Measurements from ENCODE around the gene CDC20B. TPM values are rescaled to one million over a fixed set of nuclear protein-coding genes. Genes with fewer than 3 reads are reported as not detected.

Gene CDC20B
- polyA plus RNA-seq, 2 donors = not detected

- H3K9me3 ChIP-seq (ENCODE audit: control insufficient read depth in 2 of 2, insufficient read depth in 1 of 2, low read depth in 1 of 2, low read length in 1 of 2) = no peaks in the 10 kb centered on the region
- no peaks in the 10 kb centered on the region for H3K36me3 ChIP-seq (ENCODE audit: control insufficient read depth in 2 of 2, insufficient read depth in 2 of 2, low read length in 1 of 2)
- no peaks in the 10 kb centered on the region for H3K4me1 ChIP-seq (ENCODE audit: control insufficient read depth in 2 of 2, insufficient read depth in 2 of 2, low read length in 1 of 2)
- no peak overlapping the region for H3K27ac ChIP-seq (ENCODE audit: low read depth in 2 of 2, low read length in 1 of 2)
- H3K4me3 ChIP-seq (ENCODE audit: low read depth in 1 of 2, low read length in 2 of 2) = no peak overlapping the region
- H3K27me3 ChIP-seq (ENCODE audit: control insufficient read depth in 1 of 2, insufficient read depth in 2 of 2, low read length in 2 of 2) = no peaks in the 10 kb centered on the region
- 84 to 87% methylated on average over 9 of the region's 9 CpGs for WGBS, 2 donors
Measured at GRCh38 chr5:55141945-55142690, 30.9 kb downstream of the CDC20B start.

GRCh38 chr5:55140908-55141665, 31.9 kb downstream of the CDC20B start:
- Histone ChIP-seq H3K9me3 (ENCODE audit: control insufficient read depth in 2 of 2, insufficient read depth in 1 of 2, low read depth in 1 of 2, low read length in 1 of 2) (no peaks in the 10 kb centered on the region), H3K27me3 (ENCODE audit: control insufficient read depth in 1 of 2, insufficient read depth in 2 of 2, low read length in 2 of 2) (no peaks in the 10 kb centered on the region), H3K27ac (ENCODE audit: low read depth in 2 of 2, low read length in 1 of 2) (no peak overlapping the region), H3K4me1 (ENCODE audit: control insufficient read depth in 2 of 2, insufficient read depth in 2 of 2, low read length in 1 of 2) (no peaks in the 10 kb centered on the region), H3K36me3 (ENCODE audit: control insufficient read depth in 2 of 2, insufficient read depth in 2 of 2, low read length in 1 of 2) (no peaks in the 10 kb centered on the region), H3K4me3 (ENCODE audit: low read depth in 1 of 2, low read length in 2 of 2) (no peak overlapping the region)
- WGBS, 2 donors = 63 to 68% methylated on average over 9 of the region's 9 CpGs

GRCh38 chr5:55136521-55136920, 36.5 kb downstream of the CDC20B start:
- no peak overlapping the region for H3K27ac ChIP-seq (ENCODE audit: low read depth in 2 of 2, low read length in 1 of 2)
- H3K4me1 ChIP-seq (ENCODE audit: control insufficient read depth in 2 of 2, insufficient read depth in 2 of 2, low read length in 1 of 2) = no peaks in the 10 kb centered on the region
- H3K27me3 ChIP-seq (ENCODE audit: control insufficient read depth in 1 of 2, insufficient read depth in 2 of 2, low read length in 2 of 2) = no peaks in the 10 kb centered on the region
- no peak overlapping the region for H3K4me3 ChIP-seq (ENCODE audit: low read depth in 1 of 2, low read length in 2 of 2)
- no peaks in the 10 kb centered on the region for H3K9me3 ChIP-seq (ENCODE audit: control insufficient read depth in 2 of 2, insufficient read depth in 1 of 2, low read depth in 1 of 2, low read length in 1 of 2)
- H3K36me3 ChIP-seq (ENCODE audit: control insufficient read depth in 2 of 2, insufficient read depth in 2 of 2, low read length in 1 of 2) = no peaks in the 10 kb centered on the region
- 66% methylated on average over 3 of the region's 3 CpGs for WGBS, 2 donors

GRCh38 chr5:55134053-55134722, 38.8 kb downstream of the CDC20B start:
- WGBS, 2 donors = 55 to 57% methylated on average over 5 of the region's 5 CpGs

GRCh38 chr5:55123365-55123764, 49.6 kb downstream of the CDC20B start:
- Histone ChIP-seq H3K4me3 (ENCODE audit: low read depth in 1 of 2, low read length in 2 of 2) (no peak overlapping the region), H3K36me3 (ENCODE audit: control insufficient read depth in 2 of 2, insufficient read depth in 2 of 2, low read length in 1 of 2) (no peaks in the 10 kb centered on the region), H3K27ac (ENCODE audit: low read depth in 2 of 2, low read length in 1 of 2) (no peak overlapping the region), H3K4me1 (ENCODE audit: control insufficient read depth in 2 of 2, insufficient read depth in 2 of 2, low read length in 1 of 2) (no peaks in the 10 kb centered on the region), H3K27me3 (ENCODE audit: control insufficient read depth in 1 of 2, insufficient read depth in 2 of 2, low read length in 2 of 2) (no peaks in the 10 kb centered on the region), H3K9me3 (ENCODE audit: control insufficient read depth in 2 of 2, insufficient read depth in 1 of 2, low read depth in 1 of 2, low read length in 1 of 2) (no peaks in the 10 kb centered on the region)
- 68 to 71% methylated on average over 3 of the region's 3 CpGs for WGBS, 2 donors

More at GRCh38 chr5:55134053-55134722, 38.8 kb downstream of the CDC20B start:
- Histone ChIP-seq H3K9me3 (ENCODE audit: control insufficient read depth in 2 of 2, insufficient read depth in 1 of 2, low read depth in 1 of 2, low read length in 1 of 2) (no peaks in the 10 kb centered on the region), H3K27me3 (ENCODE audit: control insufficient read depth in 1 of 2, insufficient read depth in 2 of 2, low read length in 2 of 2) (peaks cover 0 to 2% of the 10 kb centered on the region in 2 donors), H3K27ac (ENCODE audit: low read depth in 2 of 2, low read length in 1 of 2) (no peak overlapping the region), H3K36me3 (ENCODE audit: control insufficient read depth in 2 of 2, insufficient read depth in 2 of 2, low read length in 1 of 2) (no peaks in the 10 kb centered on the region), H3K4me1 (ENCODE audit: control insufficient read depth in 2 of 2, insufficient read depth in 2 of 2, low read length in 1 of 2) (no peaks in the 10 kb centered on the region), H3K4me3 (ENCODE audit: low read depth in 1 of 2, low read length in 2 of 2) (no peak overlapping the region)

GRCh38 chr5:55114061-55114460, 58.9 kb downstream of the CDC20B start:
- Histone ChIP-seq H3K27ac (ENCODE audit: low read depth in 2 of 2, low read length in 1 of 2) (no peak overlapping the region), H3K27me3 (ENCODE audit: control insufficient read depth in 1 of 2, insufficient read depth in 2 of 2, low read length in 2 of 2) (no peaks in the 10 kb centered on the region), H3K4me1 (ENCODE audit: control insufficient read depth in 2 of 2, insufficient read depth in 2 of 2, low read length in 1 of 2) (no peaks in the 10 kb centered on the region), H3K36me3 (ENCODE audit: control insufficient read depth in 2 of 2, insufficient read depth in 2 of 2, low read length in 1 of 2) (no peaks in the 10 kb centered on the region), H3K9me3 (ENCODE audit: control insufficient read depth in 2 of 2, insufficient read depth in 1 of 2, low read depth in 1 of 2, low read length in 1 of 2) (no peaks in the 10 kb centered on the region), H3K4me3 (ENCODE audit: low read depth in 1 of 2, low read length in 2 of 2) (no peak overlapping the region)
- 78 to 84% methylated on average over 3 of the region's 3 CpGs for WGBS, 2 donors

- H3K9me3 ChIP-seq (ENCODE audit: control insufficient read depth in 2 of 2, insufficient read depth in 1 of 2, low read depth in 1 of 2, low read length in 1 of 2) = no peaks in the 10 kb centered on the region
- H3K4me1 ChIP-seq (ENCODE audit: control insufficient read depth in 2 of 2, insufficient read depth in 2 of 2, low read length in 1 of 2) = no peaks in the 10 kb centered on the region
- no peak overlapping the region for H3K27ac ChIP-seq (ENCODE audit: low read depth in 2 of 2, low read length in 1 of 2)
- H3K27me3 ChIP-seq (ENCODE audit: control insufficient read depth in 1 of 2, insufficient read depth in 2 of 2, low read length in 2 of 2) = no peaks in the 10 kb centered on the region
- no peaks in the 10 kb centered on the region for H3K36me3 ChIP-seq (ENCODE audit: control insufficient read depth in 2 of 2, insufficient read depth in 2 of 2, low read length in 1 of 2)
- H3K4me3 ChIP-seq (ENCODE audit: low read depth in 1 of 2, low read length in 2 of 2) = no peak overlapping the region
Measured at GRCh38 chr5:55113327-55113726, 59.6 kb downstream of the CDC20B start.

- H3K4me3 ChIP-seq (ENCODE audit: low read depth in 1 of 2, low read length in 2 of 2) = no peak overlapping the region
Measured at GRCh38 chr5:55110217-55110616, 62.8 kb downstream of the CDC20B start.

GRCh38 chr5:55108661-55109060, 64.3 kb downstream of the CDC20B start:
- WGBS, 2 donors = 71 to 72% methylated on average over 3 of the region's 3 CpGs
- no peaks in the 10 kb centered on the region for H3K27me3 ChIP-seq (ENCODE audit: control insufficient read depth in 1 of 2, insufficient read depth in 2 of 2, low read length in 2 of 2)
- H3K4me3 ChIP-seq (ENCODE audit: low read depth in 1 of 2, low read length in 2 of 2) = no peak overlapping the region
- no peaks in the 10 kb centered on the region for H3K36me3 ChIP-seq (ENCODE audit: control insufficient read depth in 2 of 2, insufficient read depth in 2 of 2, low read length in 1 of 2)
- no peak overlapping the region for H3K27ac ChIP-seq (ENCODE audit: low read depth in 2 of 2, low read length in 1 of 2)
- no peaks in the 10 kb centered on the region for H3K4me1 ChIP-seq (ENCODE audit: control insufficient read depth in 2 of 2, insufficient read depth in 2 of 2, low read length in 1 of 2)
- H3K9me3 ChIP-seq (ENCODE audit: control insufficient read depth in 2 of 2, insufficient read depth in 1 of 2, low read depth in 1 of 2, low read length in 1 of 2) = no peaks in the 10 kb centered on the region

More at GRCh38 chr5:55110217-55110616, 62.8 kb downstream of the CDC20B start:
- Histone ChIP-seq H3K27me3 (ENCODE audit: control insufficient read depth in 1 of 2, insufficient read depth in 2 of 2, low read length in 2 of 2) (no peaks in the 10 kb centered on the region), H3K36me3 (ENCODE audit: control insufficient read depth in 2 of 2, insufficient read depth in 2 of 2, low read length in 1 of 2) (no peaks in the 10 kb centered on the region), H3K4me1 (ENCODE audit: control insufficient read depth in 2 of 2, insufficient read depth in 2 of 2, low read length in 1 of 2) (no peaks in the 10 kb centered on the region), H3K9me3 (ENCODE audit: control insufficient read depth in 2 of 2, insufficient read depth in 1 of 2, low read depth in 1 of 2, low read length in 1 of 2) (no peaks in the 10 kb centered on the region), H3K27ac (ENCODE audit: low read depth in 2 of 2, low read length in 1 of 2) (no peak overlapping the region)
- 58 to 69% methylated on average over 2 of the region's 2 CpGs for WGBS, 2 donors
